ENCODE data around the gene CCDC170.

DNA sequence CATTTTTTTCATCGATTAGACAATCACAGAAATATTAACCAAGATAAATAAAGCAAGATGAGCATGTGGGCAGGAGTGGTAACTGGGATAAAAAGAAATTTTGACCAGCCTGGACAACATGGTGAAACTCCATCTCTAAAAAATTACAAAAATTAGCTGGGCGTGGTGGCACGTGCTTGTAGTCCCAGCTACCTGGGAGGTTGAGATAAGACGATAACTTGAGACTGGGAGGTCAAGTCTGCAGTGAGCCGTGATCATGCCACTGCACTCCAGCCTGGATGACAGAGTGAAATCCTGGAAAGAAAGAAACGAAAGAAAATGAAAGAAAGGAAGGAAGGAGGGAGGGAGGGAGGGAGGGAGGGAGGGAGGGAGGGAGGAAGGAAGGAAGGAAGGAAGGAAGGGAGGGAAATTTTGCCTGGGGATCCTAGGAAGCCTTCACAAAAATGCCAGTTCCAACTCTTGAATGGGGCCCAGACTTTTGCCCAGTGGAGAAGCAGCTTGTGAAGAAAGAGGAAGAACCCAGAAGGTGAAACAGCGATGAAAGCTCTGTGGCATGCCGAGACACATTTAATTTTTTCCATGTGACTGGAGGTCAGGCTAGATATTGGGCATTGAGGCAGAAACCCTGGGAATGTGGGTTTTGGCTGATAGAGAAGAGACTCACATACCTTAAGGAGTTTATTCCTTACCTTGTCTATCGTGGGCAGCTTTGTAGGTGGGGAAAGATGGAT lies 20.3 kb downstream of the CCDC170 start:
- TF ChIP-seq POLR2AphosphoS5 (IDR thresholded peaks at IDR 0.05; ENCODE audit: low read depth, low read length) (no peak), CTCF (IDR thresholded peaks at IDR 0.05) (no peak), TCF7L2 (IDR thresholded peaks at IDR 0.05; ENCODE audit: low read depth, low read length) (no peak), REST (IDR thresholded peaks at IDR 0.05; ENCODE audit: insufficient read depth in 1 of 2, low read depth in 2 of 2, low read length in 1 of 2) (no peak)

All from Panc1 (cell line).